IMR-90 (cell line): ENCODE results near the gene ACADL.

Experiments used
- BHLHE40 ChIP-seq: fragments of 150-350 bp; IDR thresholded peaks from 2 replicates; pipeline ENCODE4 v1.6.1; 2016; ENCODE audit warnings: mild to moderate bottlenecking, low read depth, low read length
- CEBPB ChIP-seq: IDR thresholded peaks from 2 replicates; pipeline ENCODE4 v1.6.1; 2012; ENCODE audit warnings: low read depth, low read length, improper control_type of control experiment
- CHD1 ChIP-seq: IDR thresholded peaks from 2 replicates; pipeline ENCODE4 v1.6.1; 2012; ENCODE audit warnings: low read depth, low read length, improper control_type of control experiment
- MAFK ChIP-seq: IDR thresholded peaks from 2 replicates; pipeline ENCODE4 v1.6.1; 2012; ENCODE audit warnings: low read depth, low read length, improper control_type of control experiment
- MXI1 ChIP-seq: IDR thresholded peaks from 2 replicates; pipeline ENCODE4 v1.6.1; 2012; ENCODE audit warnings: low read depth, mild to moderate bottlenecking, low read length, moderate library complexity, borderline replicate concordance
- POLR2A ChIP-seq: IDR thresholded peaks from 2 replicates; pipeline ENCODE4 v1.6.1; 2012; ENCODE audit warnings: mild to moderate bottlenecking, low read depth, low read length
- RAD21 ChIP-seq: IDR thresholded peaks from 2 replicates; pipeline ENCODE4 v1.6.1; 2012; ENCODE audit warnings: low read length, improper control_type of control experiment
- RCOR1 ChIP-seq: IDR thresholded peaks from 2 replicates; pipeline ENCODE4 v1.6.1; 2012; ENCODE audit warnings: mild to moderate bottlenecking, low read length, improper control_type of control experiment; ENCODE audit not compliant: insufficient replicate concordance
- RFX5 ChIP-seq: IDR thresholded peaks from 2 replicates; pipeline ENCODE4 v1.8.0; 2012; ENCODE audit warnings: low read depth, mild to moderate bottlenecking, low read length, moderate library complexity
- TF ChIP-seq, protein P1 (sequence below): conservative IDR thresholded peaks from 2 replicates; pipeline ENCODE4 v1.5.1; 2012; ENCODE audit warnings: mild to moderate bottlenecking, low read depth, low read length, improper control_type of control experiment
- TF ChIP-seq, protein P2 (sequence below): fragments of 150-350 bp; IDR thresholded peaks from 2 replicates; pipeline ENCODE4 v1.6.1; 2017; ENCODE audit warnings: mild to moderate bottlenecking, antibody characterized with exemption, low read length, low read depth

- TF ChIP-seq RAD21, result no peak
- TF ChIP-seq, protein P1, sequence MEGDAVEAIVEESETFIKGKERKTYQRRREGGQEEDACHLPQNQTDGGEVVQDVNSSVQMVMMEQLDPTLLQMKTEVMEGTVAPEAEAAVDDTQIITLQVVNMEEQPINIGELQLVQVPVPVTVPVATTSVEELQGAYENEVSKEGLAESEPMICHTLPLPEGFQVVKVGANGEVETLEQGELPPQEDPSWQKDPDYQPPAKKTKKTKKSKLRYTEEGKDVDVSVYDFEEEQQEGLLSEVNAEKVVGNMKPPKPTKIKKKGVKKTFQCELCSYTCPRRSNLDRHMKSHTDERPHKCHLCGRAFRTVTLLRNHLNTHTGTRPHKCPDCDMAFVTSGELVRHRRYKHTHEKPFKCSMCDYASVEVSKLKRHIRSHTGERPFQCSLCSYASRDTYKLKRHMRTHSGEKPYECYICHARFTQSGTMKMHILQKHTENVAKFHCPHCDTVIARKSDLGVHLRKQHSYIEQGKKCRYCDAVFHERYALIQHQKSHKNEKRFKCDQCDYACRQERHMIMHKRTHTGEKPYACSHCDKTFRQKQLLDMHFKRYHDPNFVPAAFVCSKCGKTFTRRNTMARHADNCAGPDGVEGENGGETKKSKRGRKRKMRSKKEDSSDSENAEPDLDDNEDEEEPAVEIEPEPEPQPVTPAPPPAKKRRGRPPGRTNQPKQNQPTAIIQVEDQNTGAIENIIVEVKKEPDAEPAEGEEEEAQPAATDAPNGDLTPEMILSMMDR, result no peak
- TF ChIP-seq POLR2A, result no peak
- TF ChIP-seq CEBPB, result no peak
- TF ChIP-seq BHLHE40, result no peak
- TF ChIP-seq, protein P2, sequence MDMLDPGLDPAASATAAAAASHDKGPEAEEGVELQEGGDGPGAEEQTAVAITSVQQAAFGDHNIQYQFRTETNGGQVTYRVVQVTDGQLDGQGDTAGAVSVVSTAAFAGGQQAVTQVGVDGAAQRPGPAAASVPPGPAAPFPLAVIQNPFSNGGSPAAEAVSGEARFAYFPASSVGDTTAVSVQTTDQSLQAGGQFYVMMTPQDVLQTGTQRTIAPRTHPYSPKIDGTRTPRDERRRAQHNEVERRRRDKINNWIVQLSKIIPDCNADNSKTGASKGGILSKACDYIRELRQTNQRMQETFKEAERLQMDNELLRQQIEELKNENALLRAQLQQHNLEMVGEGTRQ, result no peak
- no peak for TF ChIP-seq RCOR1
- TF ChIP-seq MXI1, result no peak
- TF ChIP-seq RFX5, result no peak
- no peak for TF ChIP-seq CHD1
- no peak for TF ChIP-seq MAFK
Observed at GRCh38 chr2:210263841-210264240, 38.6 kb upstream of the ACADL start.
